ENCODE measurements around the gene ARHGEF4.

DNA sequence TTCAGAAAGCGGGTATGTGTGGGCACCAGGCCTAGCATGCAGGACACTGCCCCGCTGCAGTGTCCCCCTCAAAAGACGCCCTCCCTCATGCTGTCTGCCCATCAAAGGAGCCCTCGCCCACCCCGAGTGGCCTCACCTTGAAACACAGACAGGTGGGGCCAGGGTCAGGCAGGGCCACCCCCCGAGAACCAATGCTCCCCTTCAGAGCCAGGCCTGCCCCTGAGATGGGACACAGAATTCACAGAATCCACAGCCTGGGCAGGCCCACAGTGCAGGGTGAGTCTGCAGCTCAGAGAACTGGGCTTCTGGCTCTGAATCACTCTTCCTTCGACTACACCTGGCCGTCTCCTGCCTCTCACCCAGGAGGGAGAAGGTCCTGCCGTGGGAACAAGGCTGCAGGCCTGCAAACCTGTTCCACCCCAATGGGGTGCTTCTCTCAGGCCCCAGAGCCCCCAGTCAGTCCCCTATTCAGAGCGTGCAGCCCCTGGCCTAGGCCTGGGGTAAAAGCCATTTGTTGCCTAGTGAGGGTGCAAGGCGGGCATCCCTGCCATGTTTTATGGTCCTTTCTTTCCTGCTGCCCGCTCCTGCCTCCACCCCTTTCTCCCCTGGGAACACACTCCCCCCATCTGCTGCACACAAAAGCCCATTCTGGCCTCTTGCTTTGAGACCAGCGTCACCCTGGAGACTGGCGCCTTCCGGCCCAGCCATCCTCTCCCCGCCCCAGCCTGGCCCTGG, 11.3 kb upstream of the ARHGEF4 start:
- TF ChIP-seq POLR2A (IDR thresholded peaks at IDR 0.05) = no peak
- TF ChIP-seq, protein P1, sequence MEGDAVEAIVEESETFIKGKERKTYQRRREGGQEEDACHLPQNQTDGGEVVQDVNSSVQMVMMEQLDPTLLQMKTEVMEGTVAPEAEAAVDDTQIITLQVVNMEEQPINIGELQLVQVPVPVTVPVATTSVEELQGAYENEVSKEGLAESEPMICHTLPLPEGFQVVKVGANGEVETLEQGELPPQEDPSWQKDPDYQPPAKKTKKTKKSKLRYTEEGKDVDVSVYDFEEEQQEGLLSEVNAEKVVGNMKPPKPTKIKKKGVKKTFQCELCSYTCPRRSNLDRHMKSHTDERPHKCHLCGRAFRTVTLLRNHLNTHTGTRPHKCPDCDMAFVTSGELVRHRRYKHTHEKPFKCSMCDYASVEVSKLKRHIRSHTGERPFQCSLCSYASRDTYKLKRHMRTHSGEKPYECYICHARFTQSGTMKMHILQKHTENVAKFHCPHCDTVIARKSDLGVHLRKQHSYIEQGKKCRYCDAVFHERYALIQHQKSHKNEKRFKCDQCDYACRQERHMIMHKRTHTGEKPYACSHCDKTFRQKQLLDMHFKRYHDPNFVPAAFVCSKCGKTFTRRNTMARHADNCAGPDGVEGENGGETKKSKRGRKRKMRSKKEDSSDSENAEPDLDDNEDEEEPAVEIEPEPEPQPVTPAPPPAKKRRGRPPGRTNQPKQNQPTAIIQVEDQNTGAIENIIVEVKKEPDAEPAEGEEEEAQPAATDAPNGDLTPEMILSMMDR (IDR thresholded peaks at IDR 0.05) = no peak
